Measurements from ENCODE around the gene IRAK2.

IRAK2 gene

GRCh38 chr3:10226293-10226692 lies 61.6 kb downstream of the IRAK2 start:
- no peak for DNase-seq

GRCh38 chr3:10228248-10228950 lies 63.7 kb downstream of the IRAK2 start:
- no peak for DNase-seq

- no peak for DNase-seq
Measured at GRCh38 chr3:10229576-10229975, 64.9 kb downstream of the IRAK2 start.

GRCh38 chr3:10232137-10232536 lies 67.4 kb downstream of the IRAK2 start:
- no peak for DNase-seq

- no peak for DNase-seq
Measured at GRCh38 chr3:10233988-10234387, 69.3 kb downstream of the IRAK2 start.

DNA sequence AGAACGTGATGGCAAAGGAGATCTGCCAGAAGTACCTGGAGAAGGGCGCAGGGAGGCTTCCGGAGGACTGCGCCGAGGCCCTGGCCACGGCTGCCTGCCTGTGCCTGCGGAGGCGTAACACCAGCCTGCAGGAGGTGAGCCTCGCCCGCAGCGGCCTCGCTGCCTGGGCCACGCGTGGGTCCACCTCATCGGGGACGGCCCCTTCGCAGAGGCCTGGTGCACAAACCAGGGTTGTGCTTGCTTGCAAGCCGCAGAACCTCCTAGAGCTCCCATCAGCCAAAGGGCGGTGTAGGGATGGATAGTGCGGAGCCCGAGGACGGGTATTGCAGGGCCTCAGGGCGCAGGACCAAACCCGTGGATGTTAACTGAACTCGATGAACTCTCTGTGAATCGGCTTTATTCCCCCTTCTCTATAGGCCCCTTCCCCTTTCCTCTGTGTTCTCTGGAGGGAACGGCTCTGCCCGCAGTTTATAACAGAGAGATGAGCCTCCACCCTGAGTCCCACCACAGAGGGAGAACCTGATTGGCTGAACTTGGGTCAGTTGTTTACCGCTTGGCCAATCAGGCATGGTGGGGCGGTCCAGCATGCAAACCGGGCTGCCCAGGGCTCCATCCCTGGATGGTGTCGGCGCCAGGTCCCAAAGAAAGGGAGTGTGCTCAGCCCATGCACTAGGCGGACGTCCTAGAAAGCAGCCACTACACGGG lies 70.0 kb downstream of the IRAK2 start:
- no peak for DNase-seq

DNA sequence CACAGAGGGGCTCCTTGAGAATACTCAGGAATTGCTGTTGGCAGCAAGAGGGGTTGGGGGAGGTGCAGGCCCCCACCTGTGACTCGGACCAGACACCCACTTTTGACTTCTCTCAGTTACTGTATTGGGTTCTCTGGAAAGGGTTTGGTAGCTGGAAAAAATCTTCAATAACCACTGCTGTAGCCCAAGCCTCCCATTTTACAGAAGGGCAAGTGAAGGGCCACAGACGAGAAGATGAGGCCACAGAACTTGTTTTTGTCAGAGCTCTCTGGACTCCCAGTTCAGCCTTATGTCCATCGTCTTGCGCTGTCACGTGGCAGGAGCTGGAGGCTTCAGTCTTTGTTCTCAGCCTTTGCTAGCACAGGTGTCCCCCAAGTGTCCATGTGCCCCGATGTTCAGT lies 70.8 kb downstream of the IRAK2 start:
- no peak for DNase-seq

- no peak for DNase-seq
Measured at GRCh38 chr3:10238345-10239183, 73.8 kb downstream of the IRAK2 start.

- no peak for DNase-seq
Measured at GRCh38 chr3:10240799-10241198, 76.1 kb downstream of the IRAK2 start.

DNA sequence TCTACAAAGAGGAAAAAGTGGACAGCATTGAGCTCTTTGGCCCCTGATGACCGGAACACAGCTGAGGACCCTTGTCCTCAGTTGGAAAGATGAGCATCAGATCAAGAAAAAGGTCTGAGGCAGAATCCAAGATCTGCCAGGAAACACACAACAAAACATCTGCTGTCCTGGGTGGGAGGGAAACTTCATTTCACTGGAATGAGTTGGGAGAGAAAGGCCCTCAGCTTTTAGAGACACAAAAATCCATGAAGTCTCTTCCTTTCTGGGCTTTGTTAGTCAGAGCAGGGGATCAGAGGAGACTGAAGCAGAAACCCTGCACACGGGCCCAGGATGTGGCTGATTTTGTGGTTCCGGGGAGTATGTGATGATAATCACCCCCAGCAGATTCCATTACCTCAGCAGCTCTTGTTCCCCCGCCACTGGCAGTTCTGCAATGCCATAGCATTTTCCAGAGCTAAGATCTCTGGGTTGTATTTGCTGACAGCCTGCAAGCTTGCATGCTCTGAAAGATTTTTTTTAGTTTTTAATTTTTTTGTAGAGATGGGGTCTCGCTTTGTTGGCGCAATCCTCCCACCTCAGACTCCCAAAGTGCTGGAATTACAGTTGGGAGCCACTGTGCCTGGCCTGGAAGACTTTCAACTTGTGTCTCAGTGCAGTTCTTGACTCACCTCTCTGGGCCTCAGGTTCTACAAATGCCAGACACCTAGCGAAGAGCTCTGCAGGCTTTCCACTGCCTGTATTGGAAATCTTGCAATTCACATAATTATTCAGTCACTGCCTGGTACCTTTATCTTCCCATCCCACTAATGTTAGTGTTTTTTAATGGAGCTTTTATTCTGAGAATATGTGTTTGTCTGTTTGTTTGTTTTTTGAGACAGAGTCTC lies 77.7 kb downstream of the IRAK2 start:
- no peak for DNase-seq

GRCh38 chr3:10244009-10244408 lies 79.3 kb downstream of the IRAK2 start:
- DNase-seq: no peak

DNA sequence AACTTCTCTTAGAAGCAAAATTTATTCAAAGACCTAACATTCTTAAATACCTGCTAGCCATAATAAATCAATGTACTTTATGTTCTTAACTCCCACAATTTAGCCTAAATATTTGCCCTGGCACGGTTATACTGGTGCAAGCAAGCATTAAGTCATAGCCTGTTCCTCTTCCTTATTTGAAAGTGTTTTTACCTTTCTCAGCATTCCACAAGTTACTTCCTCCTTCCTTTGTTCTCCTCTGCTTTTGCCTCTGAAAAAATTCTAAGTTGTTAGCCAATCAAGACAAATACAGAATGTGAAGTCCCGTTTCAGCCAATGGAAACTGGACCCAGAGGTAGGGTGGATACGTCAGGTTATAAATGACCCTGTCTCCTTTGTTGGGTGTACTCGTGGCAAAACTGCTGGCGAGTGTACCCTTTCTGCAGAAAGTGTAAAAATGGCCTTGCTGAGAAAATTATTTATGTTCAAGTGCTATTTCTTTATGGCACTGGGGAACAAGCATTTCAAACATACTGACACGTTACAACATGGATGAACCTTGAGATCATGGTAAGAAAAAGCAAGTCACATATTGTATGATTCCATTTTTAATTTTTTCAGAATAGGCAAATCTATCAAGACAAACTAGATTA lies 80.5 kb downstream of the IRAK2 start:
- no peak for DNase-seq

DNA sequence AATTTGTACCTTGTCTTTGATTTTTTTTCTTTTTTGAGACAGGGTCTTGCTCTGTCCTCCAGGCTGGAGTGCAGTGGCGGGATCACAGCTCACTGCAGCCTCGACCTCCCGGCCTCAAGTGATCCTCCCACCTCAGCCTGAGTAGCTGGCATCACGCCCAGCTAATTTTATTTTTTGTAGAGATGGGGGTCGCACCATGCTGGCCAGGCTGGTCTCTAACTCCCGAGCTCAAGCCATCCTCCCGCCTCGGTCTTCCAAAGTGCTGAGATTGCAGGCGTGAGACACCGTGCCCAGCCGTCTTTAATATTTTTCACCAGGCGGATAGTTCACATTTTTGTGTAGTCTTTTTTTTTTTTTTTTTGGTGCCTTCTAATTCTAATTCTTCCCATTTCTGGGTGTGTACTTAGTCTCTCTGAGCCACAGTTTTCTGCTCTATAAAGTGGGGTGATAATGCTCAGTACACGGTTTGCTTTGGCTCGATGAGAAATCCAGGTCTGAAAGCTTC lies 83.0 kb downstream of the IRAK2 start:
- DNase-seq: no peak

DNA sequence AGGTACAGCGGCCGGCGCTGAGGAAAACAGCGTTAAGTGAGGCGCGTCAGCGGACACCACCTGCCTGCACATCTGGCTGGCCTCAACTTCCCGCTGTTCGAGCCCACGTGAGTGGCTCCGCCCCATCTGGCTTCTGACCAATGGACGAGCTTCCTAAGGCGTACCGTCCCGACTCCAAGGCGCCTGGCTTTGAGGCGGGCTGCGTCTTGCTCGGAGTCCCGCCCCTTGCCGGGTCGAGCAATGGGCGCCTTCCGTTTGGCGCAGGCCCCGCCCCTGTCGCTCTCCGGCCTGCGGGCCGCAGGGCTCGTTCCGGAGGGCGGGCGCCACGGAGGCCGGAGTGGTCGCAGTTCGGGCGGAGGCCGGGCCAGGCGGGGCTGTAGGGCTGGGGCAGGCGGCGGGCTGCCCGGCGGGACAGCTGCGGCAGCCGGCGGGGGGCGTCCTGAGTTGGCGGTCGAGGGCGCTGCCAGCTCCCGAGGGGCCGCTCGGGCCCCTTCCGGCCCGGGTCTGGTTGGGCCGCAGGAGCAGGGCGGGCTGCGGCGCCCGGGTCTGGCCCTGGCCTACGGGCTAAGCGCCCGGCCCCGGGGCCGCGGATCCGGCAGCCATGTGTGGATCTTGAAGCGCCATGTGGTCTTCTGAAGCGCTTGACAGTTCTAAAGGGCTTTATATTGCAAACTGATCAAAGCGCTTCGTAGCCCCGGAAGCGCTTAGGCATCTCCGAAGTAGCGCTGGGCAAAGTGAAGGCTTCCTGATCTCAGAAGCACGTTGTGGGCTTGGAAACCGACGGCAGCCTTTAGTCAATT lies 83.7 kb downstream of the IRAK2 start, which contains the start of gene TATDN2:
Gene TATDN2, plus strand, starts transcription at position 276 of the 800 bp plus-strand sequence. CDS start 742 bp downstream, outside the sequence.
- peak; percentile 99 for DNase-seq

DNA sequence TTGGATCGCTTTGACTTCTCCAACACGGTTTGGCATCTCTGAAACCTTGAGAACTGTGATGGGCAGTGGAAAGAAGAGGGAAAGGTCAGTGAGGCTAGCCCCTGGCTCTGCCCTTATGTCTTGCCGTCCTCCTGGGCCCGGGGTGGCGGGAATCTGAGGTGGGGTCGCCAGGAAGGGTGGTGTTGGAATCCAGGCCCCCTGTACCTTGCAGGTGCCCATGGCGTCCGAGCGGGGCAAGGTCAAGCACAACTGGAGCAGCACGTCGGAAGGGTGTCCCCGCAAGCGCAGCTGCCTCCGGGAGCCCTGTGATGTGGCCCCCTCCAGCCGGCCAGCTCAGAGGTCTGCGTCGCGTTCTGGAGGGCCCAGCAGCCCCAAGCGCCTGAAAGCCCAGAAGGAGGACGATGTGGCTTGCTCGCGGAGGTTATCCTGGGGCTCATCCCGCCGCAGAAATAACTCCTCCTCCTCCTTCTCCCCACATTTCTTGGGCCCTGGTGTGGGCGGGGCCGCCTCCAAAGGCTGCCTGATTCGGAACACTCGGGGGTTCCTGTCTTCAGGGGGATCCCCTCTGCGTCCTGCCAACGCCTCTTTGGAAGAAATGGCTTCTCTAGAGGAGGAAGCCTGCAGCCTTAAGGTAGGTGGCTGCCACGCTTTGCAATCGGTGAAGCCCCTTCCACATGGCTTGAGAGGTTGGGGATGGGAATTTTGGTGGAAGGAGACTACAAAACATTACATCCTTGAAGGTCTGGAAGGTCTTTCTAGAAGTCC lies 84.4 kb downstream of the IRAK2 start:
- DNase-seq: no peak

DNA sequence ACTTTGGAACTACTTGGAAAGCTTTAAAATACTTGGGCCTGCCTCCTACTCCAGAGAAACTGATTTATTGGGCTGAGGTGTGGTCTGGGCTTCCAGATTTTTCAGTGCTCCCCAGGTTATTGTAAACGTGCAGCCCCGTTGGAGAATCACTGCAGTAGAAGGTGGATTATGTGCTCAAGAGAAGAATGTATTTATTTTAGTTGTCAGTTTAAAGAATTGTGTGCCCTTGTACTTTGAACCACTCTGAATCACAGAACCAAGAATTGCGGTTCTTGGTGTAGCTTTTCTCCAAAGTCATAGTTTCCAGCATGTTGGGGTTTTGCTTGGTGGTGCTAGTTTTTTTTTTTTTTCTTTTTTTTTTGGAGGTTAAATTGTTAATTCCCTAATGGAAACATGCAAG lies 85.1 kb downstream of the IRAK2 start:
- DNase-seq: no peak

GRCh38 chr3:10251006-10251405 lies 86.3 kb downstream of the IRAK2 start:
- DNase-seq: no peak

DNA sequence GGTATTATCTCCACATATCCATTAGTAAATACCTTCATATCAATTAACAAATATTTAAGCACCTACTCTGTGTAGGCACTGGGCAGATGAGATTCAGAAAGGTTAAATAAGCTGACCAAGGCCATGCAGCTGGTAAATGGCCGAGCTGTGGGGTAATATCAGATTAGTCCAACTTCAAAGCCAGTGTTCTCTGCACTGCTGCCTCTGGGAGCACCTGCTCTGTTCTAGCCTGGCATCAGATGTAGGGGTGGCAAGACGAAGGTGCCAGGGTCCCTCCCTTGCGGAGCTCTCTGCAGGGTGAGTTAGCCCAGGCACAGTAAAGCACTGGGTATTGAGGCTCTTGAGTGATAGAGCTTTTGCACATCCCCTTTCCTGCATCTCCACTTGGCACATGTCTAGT lies 89.0 kb downstream of the IRAK2 start:
- DNase-seq: no peak

DNA sequence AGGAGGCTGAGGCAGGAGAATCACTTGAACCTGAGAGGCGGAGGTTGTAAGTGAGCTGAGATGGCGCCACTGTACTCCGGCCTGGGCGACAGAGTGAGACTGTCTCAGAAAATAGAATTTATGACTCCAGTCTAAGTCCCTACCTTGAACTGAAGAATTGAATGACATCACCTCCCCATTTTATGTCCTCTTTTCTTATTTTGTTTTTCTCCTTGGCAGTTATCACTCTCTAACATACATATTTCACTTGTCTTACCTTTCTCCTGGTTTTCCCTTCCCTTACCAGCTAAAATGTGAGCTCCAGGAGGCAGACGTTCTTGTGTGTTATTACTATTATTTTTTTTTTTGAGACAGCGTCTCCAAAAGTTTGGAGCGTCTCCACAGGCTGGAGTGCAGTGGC lies 91.1 kb downstream of the IRAK2 start:
- DNase-seq: no peak

DNA sequence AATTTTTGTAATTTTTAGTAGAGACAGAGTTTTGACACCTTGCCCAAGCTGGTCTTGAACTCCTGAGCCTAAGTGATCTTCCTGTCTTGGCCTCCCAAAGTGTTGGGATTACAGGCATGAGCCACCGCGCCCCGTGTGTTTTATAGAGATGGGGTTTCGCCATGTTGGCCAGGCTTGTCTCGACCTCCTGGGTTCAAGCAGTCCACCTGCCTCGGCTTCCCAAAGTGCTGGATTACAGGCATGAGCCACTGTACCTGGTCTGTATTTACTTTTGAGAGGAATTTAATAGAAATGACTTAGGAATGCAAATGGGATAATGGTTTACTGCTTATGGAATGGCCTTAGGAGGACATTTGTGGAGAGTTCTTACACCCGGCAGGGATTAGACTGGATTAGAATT lies 94.3 kb downstream of the IRAK2 start:
- no peak for DNase-seq

Measured in 8988T (cell line).